Astrocyte (in vitro differentiated cells and primary cell): ENCODE measurements around the gene HSPBAP1. TPM values are rescaled to one million over a fixed set of nuclear protein-coding genes. Genes with fewer than 3 reads are reported as not detected.

Source experiments
- DNase-seq: peaks from one replicate; pipeline ENCODE4 v3.0.0-alpha.2; 2010; ENCODE audit warnings: low read depth
- FAIRE-seq: peaks from 2 replicates; lab custom pipeline; 2011; peaks lifted over from hg19 to GRCh38; lab: Jason Lieb, UNC
- H2AFZ ChIP-seq: 2 replicates; pipeline ENCODE4 v1.6.0; 2012; ENCODE audit warnings: low read depth, low read length, inconsistent platforms
- H3K27ac ChIP-seq: 2 replicates; pipeline ENCODE4 v1.5.1; 2011; ENCODE audit warnings: low read depth, low read length, inconsistent platforms
- H3K27me3 ChIP-seq: 2 replicates; pipeline ENCODE4 v1.6.0; 2011; ENCODE audit warnings: low read length, inconsistent platforms; ENCODE audit not compliant: insufficient read depth
- H3K36me3 ChIP-seq: 2 replicates; pipeline ENCODE4 v1.5.1; 2011; ENCODE audit warnings: low read length, inconsistent platforms; ENCODE audit not compliant: insufficient read depth
- H3K4me1 ChIP-seq: 2 replicates; pipeline ENCODE4 v1.5.1; 2011; ENCODE audit warnings: low read length, inconsistent platforms; ENCODE audit not compliant: insufficient read depth
- H3K4me2 ChIP-seq: 2 replicates; pipeline ENCODE4 v1.6.0; 2012; ENCODE audit warnings: low read length, inconsistent platforms
- H3K4me3 ChIP-seq: 2 replicates; pipeline ENCODE4 v1.5.1; 2011; ENCODE audit warnings: low read depth, mild to moderate bottlenecking, low read length, inconsistent platforms; ENCODE audit not compliant: insufficient read depth
- H3K79me2 ChIP-seq: 2 replicates; pipeline ENCODE4 v1.6.0; 2012; ENCODE audit warnings: mild to moderate bottlenecking, low read length, inconsistent platforms; ENCODE audit not compliant: insufficient read depth
- H3K9ac ChIP-seq: 2 replicates; pipeline ENCODE4 v1.6.0; 2012; ENCODE audit warnings: mild to moderate bottlenecking, low read length, inconsistent platforms
- H3K9me3 ChIP-seq: 2 replicates; pipeline ENCODE4 v1.5.1; 2012; ENCODE audit warnings: low read depth, mild to moderate bottlenecking, low read length, inconsistent platforms; ENCODE audit not compliant: insufficient read depth
- H4K20me1 ChIP-seq: 2 replicates; pipeline ENCODE4 v1.6.0; 2012; ENCODE audit warnings: low read length, inconsistent platforms; ENCODE audit not compliant: insufficient read depth
- H3K27ac Mint-ChIP-seq: one replicate; pipeline ENCODE4 v1.8.0; 2021; ENCODE audit warnings: mild to moderate bottlenecking, mixed read lengths; ENCODE audit not compliant: unreplicated experiment
- H3K27me3 Mint-ChIP-seq: one replicate; pipeline ENCODE4 v1.8.0; 2021; ENCODE audit warnings: low read depth, mixed read lengths; ENCODE audit not compliant: unreplicated experiment
- H3K36me3 Mint-ChIP-seq: one replicate; pipeline ENCODE4 v1.8.0; 2021; ENCODE audit warnings: low read depth, mixed read lengths; ENCODE audit not compliant: unreplicated experiment
- H3K4me1 Mint-ChIP-seq: one replicate; pipeline ENCODE4 v1.8.0; 2021; ENCODE audit warnings: low read depth, mixed read lengths; ENCODE audit not compliant: unreplicated experiment
- H3K4me3 Mint-ChIP-seq: one replicate; pipeline ENCODE4 v1.8.0; 2021; ENCODE audit warnings: mild to moderate bottlenecking, moderate library complexity, mixed read lengths; ENCODE audit not compliant: unreplicated experiment
- H3K9me3 Mint-ChIP-seq: one replicate; pipeline ENCODE4 v1.8.0; 2021; ENCODE audit warnings: mild to moderate bottlenecking, mixed read lengths; ENCODE audit not compliant: unreplicated experiment
- EZH2 ChIP-seq: IDR thresholded peaks from 2 replicates; pipeline ENCODE4 v1.6.1; 2012; ENCODE audit warnings: mild to moderate bottlenecking, low read length, inconsistent platforms; ENCODE audit not compliant: insufficient read depth
- total RNA-seq: library from RNA; stranded (reverse); gene quantifications from 2 replicates; pipeline ENCODE4 v1.2.1, GENCODE V29; 2021
- TF ChIP-seq, protein P1 (sequence below): IDR thresholded peaks from 2 replicates; pipeline ENCODE4 v1.5.1; 2011; ENCODE audit warnings: low read depth, mild to moderate bottlenecking, inconsistent platforms, low read length, moderate library complexity; ENCODE audit not compliant: insufficient read depth

HSPBAP1 gene
- total RNA-seq, 1 donor from 2014 or later: 4.3 TPM

DNA sequence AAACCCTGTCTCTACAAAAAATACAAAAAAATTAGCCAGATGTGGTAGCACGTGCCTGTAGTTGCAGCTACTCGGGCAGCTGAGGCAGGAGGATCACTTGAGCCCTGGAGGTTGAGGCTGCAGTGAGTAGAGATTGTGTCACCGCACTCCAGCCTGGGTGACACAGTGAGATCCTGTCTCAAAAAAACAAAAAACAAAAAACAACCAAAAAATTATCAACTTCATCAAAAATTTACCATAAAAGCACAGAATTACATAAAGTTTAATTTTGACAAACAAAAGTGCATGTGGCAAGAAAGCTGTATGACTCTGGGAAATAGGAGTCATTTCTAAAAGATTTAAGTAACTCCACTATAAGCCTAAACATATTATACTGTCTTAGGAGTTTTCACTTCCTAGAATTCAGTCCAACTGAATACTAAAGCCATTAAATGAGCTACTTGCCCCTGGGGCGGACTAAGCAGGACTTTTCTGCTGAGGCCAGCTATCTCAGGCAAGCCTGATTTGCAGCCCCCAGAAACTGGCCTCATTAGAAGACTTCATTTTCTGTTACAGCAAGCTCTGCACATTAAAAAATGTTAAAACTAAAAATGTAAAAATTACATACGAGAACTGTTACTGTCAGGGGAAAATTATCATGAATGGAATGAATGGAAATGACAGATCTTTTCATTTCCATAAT is 23.0 kb downstream of the HSPBAP1 start:
- Histone ChIP-seq H3K27me3 (no peaks in the 10 kb centered on the region), H3K9me3 (no peaks in the 10 kb centered on the region)
- H3K27me3 Mint-ChIP-seq: no peaks in the 10 kb centered on the region

DNA sequence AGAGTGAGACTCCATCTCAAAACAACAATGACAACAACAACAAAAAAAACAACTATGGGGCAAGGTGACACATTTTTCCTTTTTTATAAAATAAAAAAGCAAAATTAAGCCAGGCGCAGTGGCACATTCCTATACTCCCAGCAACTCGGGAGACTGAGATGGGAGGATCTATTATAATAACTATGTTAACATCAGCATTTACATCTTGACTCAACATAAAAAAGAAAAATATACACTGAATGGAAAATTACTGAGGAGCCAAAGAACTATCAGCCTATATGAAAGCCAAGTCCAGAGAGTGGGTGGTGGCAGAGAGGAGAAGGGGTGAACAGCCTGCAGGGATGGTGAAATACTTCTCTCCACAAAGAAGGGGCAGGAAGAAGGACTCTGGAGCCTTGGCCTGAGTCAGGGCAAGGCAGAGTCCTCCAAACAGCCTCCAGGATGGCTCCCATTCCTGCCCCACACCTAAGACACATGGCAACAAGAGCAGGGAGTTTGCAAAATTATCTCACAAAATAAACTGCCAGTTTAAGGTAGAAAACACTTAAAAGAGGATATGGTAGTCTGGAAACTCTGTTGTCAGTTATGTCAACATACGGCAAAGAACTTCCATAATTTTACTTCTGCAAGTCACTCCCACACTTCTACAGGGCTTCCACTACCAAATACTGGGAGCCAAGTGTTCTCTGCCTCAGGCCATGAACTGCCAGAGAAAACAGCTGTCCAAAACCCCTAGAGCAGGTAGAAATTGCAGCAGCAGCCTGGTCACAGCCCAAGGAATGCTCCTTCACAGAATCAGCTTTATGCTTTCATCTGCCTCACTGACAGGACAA is 25.9 kb downstream of the HSPBAP1 start:
- Histone ChIP-seq H3K4me2 (no peak overlapping the region), H3K4me1 (no peaks in the 10 kb centered on the region), H3K79me2 (no peaks in the 10 kb centered on the region), H3K4me3 (no peak overlapping the region), H3K9ac (no peak overlapping the region), H3K9me3 (no peaks in the 10 kb centered on the region), H4K20me1 (no peaks in the 10 kb centered on the region), H3K36me3 (no peaks in the 10 kb centered on the region), H3K27me3 (no peaks in the 10 kb centered on the region), H2AFZ (no peak overlapping the region), H3K27ac (no peak overlapping the region)
- no peak overlapping the region for H3K4me3 Mint-ChIP-seq
- no peaks in the 10 kb centered on the region for H3K27me3 Mint-ChIP-seq
- DNase-seq: no peak
- FAIRE-seq: no peak
- no peaks in the 10 kb centered on the region for H3K9me3 Mint-ChIP-seq
- H3K4me1 Mint-ChIP-seq: peaks cover 6% of the 10 kb centered on the region
- peaks cover 3% of the 10 kb centered on the region for H3K36me3 Mint-ChIP-seq
- TF ChIP-seq EZH2: no peak
- TF ChIP-seq, protein P1, sequence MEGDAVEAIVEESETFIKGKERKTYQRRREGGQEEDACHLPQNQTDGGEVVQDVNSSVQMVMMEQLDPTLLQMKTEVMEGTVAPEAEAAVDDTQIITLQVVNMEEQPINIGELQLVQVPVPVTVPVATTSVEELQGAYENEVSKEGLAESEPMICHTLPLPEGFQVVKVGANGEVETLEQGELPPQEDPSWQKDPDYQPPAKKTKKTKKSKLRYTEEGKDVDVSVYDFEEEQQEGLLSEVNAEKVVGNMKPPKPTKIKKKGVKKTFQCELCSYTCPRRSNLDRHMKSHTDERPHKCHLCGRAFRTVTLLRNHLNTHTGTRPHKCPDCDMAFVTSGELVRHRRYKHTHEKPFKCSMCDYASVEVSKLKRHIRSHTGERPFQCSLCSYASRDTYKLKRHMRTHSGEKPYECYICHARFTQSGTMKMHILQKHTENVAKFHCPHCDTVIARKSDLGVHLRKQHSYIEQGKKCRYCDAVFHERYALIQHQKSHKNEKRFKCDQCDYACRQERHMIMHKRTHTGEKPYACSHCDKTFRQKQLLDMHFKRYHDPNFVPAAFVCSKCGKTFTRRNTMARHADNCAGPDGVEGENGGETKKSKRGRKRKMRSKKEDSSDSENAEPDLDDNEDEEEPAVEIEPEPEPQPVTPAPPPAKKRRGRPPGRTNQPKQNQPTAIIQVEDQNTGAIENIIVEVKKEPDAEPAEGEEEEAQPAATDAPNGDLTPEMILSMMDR: no peak
- no peak overlapping the region for H3K27ac Mint-ChIP-seq

More for the DNA sequence above, 23.0 kb downstream of the HSPBAP1 start:
- TF ChIP-seq EZH2: no peak
- TF ChIP-seq, protein P1: no peak
- Histone ChIP-seq H3K4me1 (no peaks in the 10 kb centered on the region), H3K36me3 (no peaks in the 10 kb centered on the region), H3K27ac (no peak overlapping the region), H4K20me1 (no peaks in the 10 kb centered on the region), H3K79me2 (no peaks in the 10 kb centered on the region), H3K4me3 (no peak overlapping the region), H3K4me2 (no peak overlapping the region), H2AFZ (no peak overlapping the region), H3K9ac (no peak overlapping the region)
- peaks cover 3% of the 10 kb centered on the region for H3K36me3 Mint-ChIP-seq
- no peak overlapping the region for H3K4me3 Mint-ChIP-seq
- FAIRE-seq (no peak), DNase-seq (no peak)
- peaks cover 14% of the 10 kb centered on the region for H3K4me1 Mint-ChIP-seq
- no peak overlapping the region for H3K27ac Mint-ChIP-seq
- H3K9me3 Mint-ChIP-seq: no peaks in the 10 kb centered on the region
